ENCODE measurements around the gene OR2AG1.

Gene OR2AG1

DNA sequence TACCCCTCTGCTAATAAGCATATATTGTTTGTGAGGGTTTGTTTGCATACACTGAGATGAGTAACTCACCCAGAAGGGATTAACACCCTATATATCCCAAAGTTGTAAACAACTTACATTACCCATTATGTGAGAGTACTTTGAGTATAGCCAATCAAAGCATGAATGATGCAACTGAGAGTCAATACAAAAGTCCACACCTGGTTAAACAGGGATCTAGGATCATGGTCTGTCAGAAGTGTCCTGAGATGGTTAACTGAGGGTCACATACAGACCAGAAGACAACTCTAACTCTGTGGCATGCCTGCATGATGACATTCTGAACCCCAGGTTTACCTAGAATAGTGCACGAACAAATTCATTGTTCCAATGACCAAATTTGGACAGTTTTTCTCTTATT lies 45.3 kb downstream of the OR2AG1 start:
- Histone ChIP-seq H3K4me3 (ENCODE audit: low read length) (no peak overlapping the region), H3K36me3 (replicated peaks; ENCODE audit: low read depth, low read length) (no peaks in the 10 kb centered on the region), H3K27me3 (ENCODE audit: low read depth, low read length) (no peaks in the 10 kb centered on the region), H3K79me2 (ENCODE audit: low read length) (no peaks in the 10 kb centered on the region), H2AFZ (ENCODE audit: low read depth, low read length) (no peak overlapping the region), H3K4me2 (ENCODE audit: low read length) (no peak overlapping the region), H3K9ac (ENCODE audit: low read length) (no peak overlapping the region), H3K4me1 (ENCODE audit: low read length) (no peaks in the 10 kb centered on the region), H4K20me1 (ENCODE audit: insufficient read depth, low read length) (no peaks in the 10 kb centered on the region), H3K27ac (ENCODE audit: low read length) (no peak overlapping the region), H3K9me3 (ENCODE audit: insufficient read depth, low read length) (no peaks in the 10 kb centered on the region)
- TF ChIP-seq CTCF (IDR thresholded peaks at IDR 0.05; ENCODE audit: low read depth, low read length) (no peak), EZH2phosphoT487 (IDR thresholded peaks at IDR 0.05; ENCODE audit: low read depth) (no peak)

- no peak overlapping the region for H3K4me3 ChIP-seq (ENCODE audit: low read length)
- H3K9me3 ChIP-seq (ENCODE audit: insufficient read depth, low read length) = no peaks in the 10 kb centered on the region
- H4K20me1 ChIP-seq (ENCODE audit: insufficient read depth, low read length) = no peaks in the 10 kb centered on the region
- TF ChIP-seq CTCF (IDR thresholded peaks at IDR 0.05; ENCODE audit: low read depth, low read length) (no peak), EZH2phosphoT487 (IDR thresholded peaks at IDR 0.05; ENCODE audit: low read depth) (no peak)
- H3K4me2 ChIP-seq (ENCODE audit: low read length) = no peak overlapping the region
- no peaks in the 10 kb centered on the region for H3K36me3 ChIP-seq (replicated peaks; ENCODE audit: low read depth, low read length)
- no peak overlapping the region for H3K27ac ChIP-seq (ENCODE audit: low read length)
- no peak overlapping the region for H2AFZ ChIP-seq (ENCODE audit: low read depth, low read length)
- H3K4me1 ChIP-seq (ENCODE audit: low read length) = no peaks in the 10 kb centered on the region
- H3K9ac ChIP-seq (ENCODE audit: low read length) = no peak overlapping the region
- H3K79me2 ChIP-seq (ENCODE audit: low read length) = no peaks in the 10 kb centered on the region
- no peaks in the 10 kb centered on the region for H3K27me3 ChIP-seq (ENCODE audit: low read depth, low read length)
Measured at GRCh38 chr11:6833356-6833755, 50.5 kb downstream of the OR2AG1 start.

DNA sequence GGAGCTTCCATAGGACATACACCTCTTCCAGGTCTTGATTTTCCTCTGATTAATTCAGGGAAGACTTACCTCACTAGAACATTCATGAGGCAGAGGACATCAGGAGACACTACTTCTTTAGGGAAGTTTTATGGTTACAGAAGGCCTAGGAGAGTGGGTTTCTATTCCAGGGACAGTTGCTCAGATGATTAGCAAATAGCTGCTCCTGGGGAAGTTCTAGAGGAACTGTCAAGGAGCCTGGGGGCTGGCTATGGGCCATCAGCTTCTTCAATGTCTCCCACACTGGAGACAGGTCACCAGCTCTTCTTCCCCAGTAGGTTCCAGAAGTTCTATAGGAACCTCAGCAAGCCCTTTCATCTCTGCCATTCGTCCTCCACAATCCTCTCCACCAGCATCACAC lies 51.2 kb downstream of the OR2AG1 start:
- H4K20me1 ChIP-seq (ENCODE audit: insufficient read depth, low read length) = no peaks in the 10 kb centered on the region
- no peaks in the 10 kb centered on the region for H3K27me3 ChIP-seq (ENCODE audit: low read depth, low read length)
- H3K9ac ChIP-seq (ENCODE audit: low read length) = no peak overlapping the region
- H3K27ac ChIP-seq (ENCODE audit: low read length) = no peak overlapping the region
- no peaks in the 10 kb centered on the region for H3K79me2 ChIP-seq (ENCODE audit: low read length)
- H3K4me1 ChIP-seq (ENCODE audit: low read length) = no peaks in the 10 kb centered on the region
- no peak overlapping the region for H3K4me2 ChIP-seq (ENCODE audit: low read length)
- H3K36me3 ChIP-seq (replicated peaks; ENCODE audit: low read depth, low read length) = no peaks in the 10 kb centered on the region
- TF ChIP-seq EZH2phosphoT487 (IDR thresholded peaks at IDR 0.05; ENCODE audit: low read depth) = no peak
- no peak for TF ChIP-seq CTCF (IDR thresholded peaks at IDR 0.05; ENCODE audit: low read depth, low read length)
- H2AFZ ChIP-seq (ENCODE audit: low read depth, low read length) = no peak overlapping the region
- H3K9me3 ChIP-seq (ENCODE audit: insufficient read depth, low read length) = no peaks in the 10 kb centered on the region
- no peak overlapping the region for H3K4me3 ChIP-seq (ENCODE audit: low read length)

Data from OCI-LY3 (cell line).